ENCODE measurements around the gene DOLPP1.

The DOLPP1 gene

GRCh38 chr9:129139233-129139992 lies 58.5 kb downstream of the DOLPP1 start:
- peak; percentile 64 for DNase-seq (ENCODE audit: low read depth)

- DNase-seq (ENCODE audit: low read depth) = peak; percentile 71
These were observed 59.1 kb downstream of the DOLPP1 start for GRCh38 chr9:129139993-129140396.
